ENCODE measurements around the gene MREG. TPM values are rescaled to one million over a fixed set of nuclear protein-coding genes. Genes with fewer than 3 reads are reported as not detected.

Gene MREG
- total and polyA plus RNA-seq, 10 of the 15 experiments (the other 5 are each of a cell fraction or from before 2014, with no cell fraction given): 6.9 to 45.0 (median 28.5) TPM

- no peak for TF ChIP-seq BCLAF1 (IDR thresholded peaks at IDR 0.05)
- TF ChIP-seq E2F8 (IDR thresholded peaks at IDR 0.05; ENCODE audit: low read depth, partially characterized antibody): no peak
- no peak for TF ChIP-seq STAT1 (conservative IDR thresholded peaks at IDR 0.05)
- no peak for TF ChIP-seq ETV6 (conservative IDR thresholded peaks at IDR 0.05 in 1 of 2, IDR thresholded peaks at IDR 0.05 in 1 of 2; ENCODE audit: borderline replicate concordance in 1 of 2, low read depth in 1 of 2)
- TF ChIP-seq, protein P1, sequence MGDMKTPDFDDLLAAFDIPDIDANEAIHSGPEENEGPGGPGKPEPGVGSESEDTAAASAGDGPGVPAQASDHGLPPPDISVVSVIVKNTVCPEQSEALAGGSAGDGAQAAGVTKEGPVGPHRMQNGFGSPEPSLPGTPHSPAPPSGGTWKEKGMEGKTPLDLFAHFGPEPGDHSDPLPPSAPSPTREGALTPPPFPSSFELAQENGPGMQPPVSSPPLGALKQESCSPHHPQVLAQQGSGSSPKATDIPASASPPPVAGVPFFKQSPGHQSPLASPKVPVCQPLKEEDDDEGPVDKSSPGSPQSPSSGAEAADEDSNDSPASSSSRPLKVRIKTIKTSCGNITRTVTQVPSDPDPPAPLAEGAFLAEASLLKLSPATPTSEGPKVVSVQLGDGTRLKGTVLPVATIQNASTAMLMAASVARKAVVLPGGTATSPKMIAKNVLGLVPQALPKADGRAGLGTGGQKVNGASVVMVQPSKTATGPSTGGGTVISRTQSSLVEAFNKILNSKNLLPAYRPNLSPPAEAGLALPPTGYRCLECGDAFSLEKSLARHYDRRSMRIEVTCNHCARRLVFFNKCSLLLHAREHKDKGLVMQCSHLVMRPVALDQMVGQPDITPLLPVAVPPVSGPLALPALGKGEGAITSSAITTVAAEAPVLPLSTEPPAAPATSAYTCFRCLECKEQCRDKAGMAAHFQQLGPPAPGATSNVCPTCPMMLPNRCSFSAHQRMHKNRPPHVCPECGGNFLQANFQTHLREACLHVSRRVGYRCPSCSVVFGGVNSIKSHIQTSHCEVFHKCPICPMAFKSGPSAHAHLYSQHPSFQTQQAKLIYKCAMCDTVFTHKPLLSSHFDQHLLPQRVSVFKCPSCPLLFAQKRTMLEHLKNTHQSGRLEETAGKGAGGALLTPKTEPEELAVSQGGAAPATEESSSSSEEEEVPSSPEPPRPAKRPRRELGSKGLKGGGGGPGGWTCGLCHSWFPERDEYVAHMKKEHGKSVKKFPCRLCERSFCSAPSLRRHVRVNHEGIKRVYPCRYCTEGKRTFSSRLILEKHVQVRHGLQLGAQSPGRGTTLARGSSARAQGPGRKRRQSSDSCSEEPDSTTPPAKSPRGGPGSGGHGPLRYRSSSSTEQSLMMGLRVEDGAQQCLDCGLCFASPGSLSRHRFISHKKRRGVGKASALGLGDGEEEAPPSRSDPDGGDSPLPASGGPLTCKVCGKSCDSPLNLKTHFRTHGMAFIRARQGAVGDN (IDR thresholded peaks at IDR 0.05): no peak
These were observed 103.2 kb downstream of the MREG start (continued) for GRCh38 chr2:215910180-215910579.
